HFF-Myc (cell line): Measurements from ENCODE around the gene SLC66A2.
"Not testable (repeated sequence)": the region's sequence is repeated elsewhere in the genome, so short reads cannot be mapped to it uniquely, and the experiment has no call there.

Experiments used
- DNase-seq: peaks from one replicate; pipeline ENCODE4 v3.0.0-alpha.2; 2011; ENCODE audit warnings: low read depth; ENCODE audit errors: extremely low read depth
- H3K4me3 ChIP-seq: replicated peaks from 2 replicates; pipeline ENCODE4 v1.5.1; 2011; ENCODE audit warnings: low read depth, mild to moderate bottlenecking, control low read depth, low read length
- TF ChIP-seq, protein P1 (sequence below): IDR thresholded peaks from 2 replicates; pipeline ENCODE4 v1.5.1; 2012; ENCODE audit warnings: mild to moderate bottlenecking, low read depth, low read length, control low read depth; ENCODE audit errors: missing control alignments

SLC66A2 gene

GRCh38 chr18:79951545-79952455 lies at the start of gene SLC66A2:
Gene SLC66A2, minus strand, starts transcription at chr18:79951653. Its CDS starts 727 bp downstream, at chr18:79950926.
- peak within 1 kb of the TSS; percentile 65 for H3K4me3 ChIP-seq
- DNase-seq: peak; percentile 36
- TF ChIP-seq, protein P1, sequence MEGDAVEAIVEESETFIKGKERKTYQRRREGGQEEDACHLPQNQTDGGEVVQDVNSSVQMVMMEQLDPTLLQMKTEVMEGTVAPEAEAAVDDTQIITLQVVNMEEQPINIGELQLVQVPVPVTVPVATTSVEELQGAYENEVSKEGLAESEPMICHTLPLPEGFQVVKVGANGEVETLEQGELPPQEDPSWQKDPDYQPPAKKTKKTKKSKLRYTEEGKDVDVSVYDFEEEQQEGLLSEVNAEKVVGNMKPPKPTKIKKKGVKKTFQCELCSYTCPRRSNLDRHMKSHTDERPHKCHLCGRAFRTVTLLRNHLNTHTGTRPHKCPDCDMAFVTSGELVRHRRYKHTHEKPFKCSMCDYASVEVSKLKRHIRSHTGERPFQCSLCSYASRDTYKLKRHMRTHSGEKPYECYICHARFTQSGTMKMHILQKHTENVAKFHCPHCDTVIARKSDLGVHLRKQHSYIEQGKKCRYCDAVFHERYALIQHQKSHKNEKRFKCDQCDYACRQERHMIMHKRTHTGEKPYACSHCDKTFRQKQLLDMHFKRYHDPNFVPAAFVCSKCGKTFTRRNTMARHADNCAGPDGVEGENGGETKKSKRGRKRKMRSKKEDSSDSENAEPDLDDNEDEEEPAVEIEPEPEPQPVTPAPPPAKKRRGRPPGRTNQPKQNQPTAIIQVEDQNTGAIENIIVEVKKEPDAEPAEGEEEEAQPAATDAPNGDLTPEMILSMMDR: no peak

GRCh38 chr18:80000877-80001276 lies 49.4 kb upstream of the SLC66A2 start:
- DNase-seq: no peak
- no peak overlapping the region for H3K4me3 ChIP-seq
- TF ChIP-seq, protein P1: no peak

DNA sequence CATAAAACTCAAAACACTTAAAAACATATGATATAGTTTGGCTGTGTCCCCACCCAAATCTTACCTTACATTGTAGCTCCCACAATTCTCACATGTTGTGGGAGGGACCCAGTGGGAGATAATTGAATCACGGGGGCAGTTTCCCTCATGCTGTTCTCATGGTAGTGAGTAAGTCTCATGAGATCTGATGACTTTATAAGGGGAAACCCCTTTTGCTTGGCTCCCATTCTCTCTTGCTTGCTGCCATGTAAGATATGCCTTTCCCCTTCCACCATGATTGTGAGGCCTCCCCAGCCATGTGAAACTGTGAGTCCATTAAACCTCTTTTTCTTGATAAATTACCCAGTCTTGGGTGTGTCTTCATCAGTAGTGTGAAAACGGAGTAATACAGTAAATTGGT lies 48.2 kb upstream of the SLC66A2 start:
- DNase-seq, H3K4me3 ChIP-seq: not testable (repeated sequence)

DNA sequence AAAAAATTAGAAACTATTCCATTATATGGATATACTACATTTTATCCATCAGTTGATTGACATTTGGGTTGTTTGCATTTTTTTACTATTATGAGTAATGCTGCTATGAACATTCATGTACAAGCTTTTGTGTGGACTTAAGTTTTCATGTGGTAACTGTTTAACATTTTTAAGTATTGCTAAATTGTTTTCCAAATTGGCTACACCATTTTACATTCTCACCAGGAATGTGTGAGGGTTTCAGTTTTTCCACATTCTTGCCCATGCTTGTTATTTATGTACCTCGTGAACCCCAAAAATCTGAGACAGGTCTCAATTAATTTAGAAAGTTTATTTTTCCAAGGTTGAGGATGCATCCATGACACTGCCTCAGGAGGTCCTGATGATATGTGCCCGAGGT lies 40.0 kb upstream of the SLC66A2 start:
- no peak for DNase-seq
- H3K4me3 ChIP-seq: no peak overlapping the region
- TF ChIP-seq, protein P1: no peak

DNA sequence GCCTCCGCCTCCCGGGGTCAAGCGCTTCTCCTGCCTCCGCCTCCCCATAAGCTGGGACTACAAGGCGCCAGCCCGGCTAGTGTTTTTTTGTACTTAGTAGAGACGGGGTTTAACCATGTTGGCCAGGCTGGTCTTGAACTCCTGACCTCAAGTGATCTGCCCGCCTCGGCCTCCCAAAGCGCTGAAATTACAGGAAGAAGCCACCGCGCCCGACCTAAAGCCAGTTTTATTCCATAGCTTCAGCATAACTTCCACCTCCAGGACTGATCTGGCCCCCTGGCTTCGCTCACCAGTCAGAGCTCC lies 37.7 kb upstream of the SLC66A2 start:
- H3K4me3 ChIP-seq: peak overlapping the region; percentile 93
- DNase-seq: no peak
- TF ChIP-seq, protein P1: no peak

DNA sequence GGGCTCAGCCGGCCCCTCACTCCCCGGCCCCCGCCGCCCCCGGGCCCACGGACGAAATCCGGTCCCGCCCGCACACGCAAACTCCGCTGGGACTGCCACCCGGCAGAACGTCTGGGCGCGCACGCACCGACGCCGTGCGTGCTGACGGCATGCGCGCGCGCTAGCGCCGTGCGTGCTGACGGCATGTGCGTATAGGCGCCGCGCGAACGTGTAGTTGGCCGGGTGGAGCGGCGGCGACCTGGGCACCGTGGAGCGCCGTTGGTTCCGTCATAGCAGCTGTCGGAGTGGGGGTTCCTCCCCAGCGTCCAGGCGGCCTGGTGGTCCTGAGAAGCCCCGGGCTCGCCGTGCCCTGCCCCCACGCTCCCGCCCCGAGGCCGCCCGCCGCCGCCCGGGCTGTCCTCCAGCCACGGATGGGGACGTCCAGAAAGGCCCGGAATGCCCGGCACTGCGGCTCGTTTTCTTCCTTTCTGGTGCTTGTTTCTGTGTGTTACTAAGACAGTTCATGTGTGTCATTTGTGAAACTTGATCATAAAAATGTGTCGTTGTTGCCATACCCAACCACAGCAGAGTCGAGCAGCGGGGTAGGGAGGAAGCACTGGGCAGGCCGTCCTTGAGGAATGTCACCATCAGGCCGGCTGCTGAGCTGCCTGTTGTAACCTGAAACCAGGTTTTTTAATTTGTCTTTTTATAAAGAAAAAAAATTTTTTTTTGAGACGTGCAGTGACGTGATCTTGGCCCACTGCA lies 37.2 kb upstream of the SLC66A2 start, which contains the start of gene TXNL4A:
Gene TXNL4A, minus strand, starts transcription at position 113 of the 744 bp plus-strand sequence. CDS start 171 bp downstream, outside the sequence.
- DNase-seq: peak; percentile 42
- TF ChIP-seq, protein P1: no peak
- peak within 1 kb of the TSS; percentile 93 for H3K4me3 ChIP-seq

DNA sequence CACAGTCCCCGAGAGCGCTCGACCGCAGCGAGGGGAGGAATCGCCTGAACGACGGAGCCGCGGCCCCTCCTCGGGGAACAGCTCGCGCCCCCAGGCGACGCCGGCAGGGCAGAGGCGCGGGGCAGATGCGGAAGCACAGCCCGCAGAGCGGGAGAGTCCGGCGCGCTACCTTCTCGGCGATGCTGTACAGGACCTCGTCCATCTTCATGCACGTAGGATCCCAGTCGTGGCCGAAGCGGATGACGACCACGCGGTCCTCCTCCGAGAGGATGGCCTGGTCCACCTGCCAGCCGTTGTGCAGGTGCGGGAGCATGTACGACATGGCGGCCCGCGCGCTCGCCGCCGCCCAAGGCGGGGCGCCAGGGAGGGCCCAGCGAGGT lies 36.6 kb upstream of the SLC66A2 start:
- H3K4me3 ChIP-seq: peak overlapping the region; percentile 93
- TF ChIP-seq, protein P1: no peak
- DNase-seq: no peak
